Sigmoid colon (tissue), 7 donors: ENCODE data around the gene UNC5A. TPM values are rescaled to one million over a fixed set of nuclear protein-coding genes. Genes with fewer than 3 reads are reported as not detected.

Source experiments
- DNase-seq: peaks from one replicate; pipeline ENCODE4 v3.0.0-alpha.2; 2019
- H3K27ac ChIP-seq, 4 donors: fragments of 200-600 bp; sonication (generic); one replicate each; pipeline ENCODE4 v1.5.1; 2016 to 2019; ENCODE audit warnings: mild to moderate bottlenecking in 1 of 4
- H3K27me3 ChIP-seq, 3 donors: fragments of 200-600 bp; sonication (generic); one replicate each; pipeline ENCODE4 v1.5.1; 2019; ENCODE audit warnings: mild to moderate bottlenecking in 1 of 3
- H3K36me3 ChIP-seq, 4 donors: fragments of 200-600 bp; sonication (generic); one replicate each; pipeline ENCODE4 v1.5.1; 2016 to 2019
- H3K4me1 ChIP-seq, 4 donors: fragments of 200-600 bp; sonication (generic); one replicate each; pipeline ENCODE4 v1.5.1; 2017 to 2019
- H3K4me3 ChIP-seq, 4 donors: fragments of 200-600 bp; sonication (generic); one replicate each; pipeline ENCODE4 v1.5.1; 2017 to 2019; ENCODE audit warnings: mild to moderate bottlenecking in 2 of 4, moderate library complexity in 1 of 4
- H3K9me3 ChIP-seq, 4 donors: fragments of 200-600 bp in 3 of 4; sonication (generic) in 3 of 4; one replicate each; pipeline versions ENCODE4 v1.5.1 to v1.6.1; 2013 to 2019
- EP300 ChIP-seq, 4 donors: sonication (generic); formaldehyde crosslinking; IDR thresholded peaks; one replicate each; pipeline ENCODE4 v1.6.1; 2017; ENCODE audit warnings: antibody characterized with exemption in 4 of 4
- POLR2A ChIP-seq, 2 donors: fragments of 450-650 bp; IDR thresholded peaks; one replicate each; pipeline ENCODE4 v1.6.1; 2016; ENCODE audit warnings: antibody characterized with exemption in 2 of 2, mild to moderate bottlenecking in 2 of 2, moderate library complexity in 2 of 2
- POLR2AphosphoS5 ChIP-seq, 4 donors: sonication (generic); formaldehyde crosslinking; IDR thresholded peaks; one replicate each; pipeline ENCODE4 v1.6.1; 2017; ENCODE audit warnings: antibody characterized with exemption in 4 of 4
- WGBS, 2 donors: extraction: QIAGEN DNeasy Blood & Tissue Kit; methylation state at CpG; one replicate each; pipeline ENCODE4 v1.1.7; 2013; 5-methylcytosine and 5-hydroxymethylcytosine counted together
- intact Hi-C: fragments of 100-400 bp; cut with DNase I; formaldehyde crosslinking; loops from one replicate; pipeline ENCODE4 v1.15.1; 2023
- polyA plus RNA-seq, 3 donors: library from polyadenylated mRNA; stranded (reverse); fragments of 200-250 nt; gene quantifications; one replicate each; pipeline ENCODE4 v1.2.3, GENCODE V29; 2013
- total RNA-seq, 4 donors: library from RNA; depleted of rRNA; stranded (reverse); fragments of >200 nt; gene quantifications; one replicate each; pipeline ENCODE4 v1.1.0, GENCODE V29; 2016
- TF ChIP-seq, protein P1 (sequence below), 4 experiments: fragments of 450-650 bp in 3 of 4; fragments of 200-600 bp in 1 of 4; IDR thresholded peaks; one replicate each; pipeline ENCODE4 v1.5.1; 2016 to 2019; ENCODE audit warnings: antibody characterized with exemption in 4 of 4, mild to moderate bottlenecking in 3 of 4, moderate library complexity in 2 of 4
- donor health status: healthy with polysubstance abuse.
- donor health status: Bipolar disorder and iron deficiency.
- donor health status: healthy.

The UNC5A gene
- total and polyA plus RNA-seq, 7 donors, result 0.34 to 0.60 TPM; not detected in 5

DNA sequence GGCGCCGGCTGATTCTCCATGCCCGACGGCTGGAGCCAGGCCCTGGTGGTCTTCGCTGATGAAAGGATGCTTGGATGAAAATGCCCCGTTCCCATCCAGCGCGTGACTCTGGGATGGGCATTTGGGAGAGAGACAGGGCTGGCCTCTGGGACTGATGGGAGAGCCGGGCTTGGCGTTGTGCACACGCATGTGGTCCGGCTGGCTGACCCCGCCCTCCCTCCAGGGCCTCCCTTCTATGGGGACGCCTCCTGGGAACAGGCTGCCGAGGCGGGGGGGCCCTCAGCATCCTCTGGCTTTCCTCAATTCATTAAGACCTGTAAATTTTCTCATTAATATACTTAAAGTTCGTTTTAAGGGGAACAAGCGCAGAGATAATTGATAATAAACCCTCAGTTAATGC is 36.8 kb downstream of the UNC5A start:
- no peak for TF ChIP-seq EP300 (IDR thresholded peaks at IDR 0.05)
- TF ChIP-seq, protein P1, sequence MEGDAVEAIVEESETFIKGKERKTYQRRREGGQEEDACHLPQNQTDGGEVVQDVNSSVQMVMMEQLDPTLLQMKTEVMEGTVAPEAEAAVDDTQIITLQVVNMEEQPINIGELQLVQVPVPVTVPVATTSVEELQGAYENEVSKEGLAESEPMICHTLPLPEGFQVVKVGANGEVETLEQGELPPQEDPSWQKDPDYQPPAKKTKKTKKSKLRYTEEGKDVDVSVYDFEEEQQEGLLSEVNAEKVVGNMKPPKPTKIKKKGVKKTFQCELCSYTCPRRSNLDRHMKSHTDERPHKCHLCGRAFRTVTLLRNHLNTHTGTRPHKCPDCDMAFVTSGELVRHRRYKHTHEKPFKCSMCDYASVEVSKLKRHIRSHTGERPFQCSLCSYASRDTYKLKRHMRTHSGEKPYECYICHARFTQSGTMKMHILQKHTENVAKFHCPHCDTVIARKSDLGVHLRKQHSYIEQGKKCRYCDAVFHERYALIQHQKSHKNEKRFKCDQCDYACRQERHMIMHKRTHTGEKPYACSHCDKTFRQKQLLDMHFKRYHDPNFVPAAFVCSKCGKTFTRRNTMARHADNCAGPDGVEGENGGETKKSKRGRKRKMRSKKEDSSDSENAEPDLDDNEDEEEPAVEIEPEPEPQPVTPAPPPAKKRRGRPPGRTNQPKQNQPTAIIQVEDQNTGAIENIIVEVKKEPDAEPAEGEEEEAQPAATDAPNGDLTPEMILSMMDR (IDR thresholded peaks at IDR 0.05), result no peak
- H3K4me1 ChIP-seq, result no peaks in the 10 kb centered on the region
- no peak for DNase-seq
- H3K9me3 ChIP-seq, result no peaks in the 10 kb centered on the region
- 52 to 60% methylated on average over 18 of the region's 18 CpGs for WGBS, 2 donors
- no peaks in the 10 kb centered on the region for H3K36me3 ChIP-seq
- no peak overlapping the region for H3K27ac ChIP-seq
- intact Hi-C loops, result no loop called here
- H3K4me3 ChIP-seq, result no peak overlapping the region
- peaks cover 0 to 81% (median 54%) of the 10 kb centered on the region in 3 donors for H3K27me3 ChIP-seq

DNA sequence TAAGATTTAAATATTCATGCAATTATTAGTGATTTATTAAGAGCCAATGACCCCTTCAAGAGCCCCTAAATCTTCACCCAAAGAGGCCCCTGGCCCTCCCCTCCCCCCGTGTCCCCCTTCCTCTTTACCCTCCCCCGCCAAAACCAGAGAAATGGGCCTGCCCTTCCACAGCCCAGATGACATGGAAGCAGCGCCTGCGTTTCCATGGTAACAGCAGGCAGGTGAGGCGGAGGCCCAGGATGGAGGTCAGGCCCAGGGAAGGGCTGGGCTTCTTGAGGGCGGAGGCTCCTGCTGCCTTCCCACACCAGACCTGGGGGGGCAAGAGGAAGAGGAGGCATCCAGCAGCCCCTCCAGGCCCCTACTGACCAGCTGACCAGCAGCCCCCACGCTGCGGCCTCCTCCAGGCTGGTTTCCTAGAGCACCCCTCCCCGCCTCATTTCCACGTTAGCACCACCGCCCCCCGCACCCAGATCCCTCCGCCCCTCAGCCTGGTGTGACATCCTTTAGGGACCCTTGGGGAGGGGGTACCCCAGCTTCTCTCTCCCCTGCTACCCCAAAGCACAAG is 37.4 kb downstream of the UNC5A start:
- Histone ChIP-seq H3K27ac (no peak overlapping the region), H3K4me3 (no peak overlapping the region), H3K4me1 (no peaks in the 10 kb centered on the region), H3K36me3 (no peaks in the 10 kb centered on the region), H3K9me3 (no peaks in the 10 kb centered on the region), H3K27me3 (peaks cover 0 to 81% (median 54%) of the 10 kb centered on the region in 3 donors)
- TF ChIP-seq, protein P1 (IDR thresholded peaks at IDR 0.05), result no peak
- TF ChIP-seq POLR2A (IDR thresholded peaks at IDR 0.05), result no peak
- no peak for TF ChIP-seq EP300 (IDR thresholded peaks at IDR 0.05)
- no peak for TF ChIP-seq POLR2AphosphoS5 (IDR thresholded peaks at IDR 0.05)
- intact Hi-C loops, result no loop called here
- WGBS, 2 donors, result 74 to 82% methylated on average over 13 of the region's 13 CpGs
- DNase-seq, result no peak

DNA sequence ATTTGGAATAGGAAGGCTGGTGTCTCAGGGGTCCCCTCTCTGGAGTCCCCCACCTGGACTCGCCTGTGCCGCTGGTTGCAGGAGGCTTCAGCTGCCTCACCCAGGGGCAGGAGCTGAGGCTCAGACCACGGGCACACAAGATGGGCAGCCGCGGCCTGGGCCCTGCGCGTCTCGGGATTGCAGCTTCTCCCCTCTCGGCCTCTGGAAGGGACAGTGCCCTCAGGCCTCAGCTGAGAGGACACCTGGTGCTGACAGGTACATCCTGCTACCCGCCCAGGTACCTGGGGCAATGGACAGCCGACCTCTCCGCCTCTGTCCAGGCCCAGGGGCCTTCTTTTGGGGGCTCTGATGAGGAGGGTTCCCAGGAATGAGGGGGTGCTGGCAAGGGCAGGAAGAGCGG is 38.3 kb downstream of the UNC5A start:
- no peak for DNase-seq
- no peak overlapping the region for H3K4me3 ChIP-seq
- WGBS, 2 donors, result 79 to 83% methylated on average over 13 of the region's 13 CpGs
- no peak overlapping the region for H3K27ac ChIP-seq
- H3K27me3 ChIP-seq, result peaks cover 0 to 74% (median 51%) of the 10 kb centered on the region in 3 donors
- TF ChIP-seq POLR2AphosphoS5 (IDR thresholded peaks at IDR 0.05), result no peak
- TF ChIP-seq POLR2A (IDR thresholded peaks at IDR 0.05), result no peak
- TF ChIP-seq, protein P1 (IDR thresholded peaks at IDR 0.05), result no peak
- TF ChIP-seq EP300 (IDR thresholded peaks at IDR 0.05), result no peak
- H3K9me3 ChIP-seq, result no peaks in the 10 kb centered on the region
- intact Hi-C loops, result no loop called here
- H3K36me3 ChIP-seq, result no peaks in the 10 kb centered on the region
- H3K4me1 ChIP-seq, result no peaks in the 10 kb centered on the region

DNA sequence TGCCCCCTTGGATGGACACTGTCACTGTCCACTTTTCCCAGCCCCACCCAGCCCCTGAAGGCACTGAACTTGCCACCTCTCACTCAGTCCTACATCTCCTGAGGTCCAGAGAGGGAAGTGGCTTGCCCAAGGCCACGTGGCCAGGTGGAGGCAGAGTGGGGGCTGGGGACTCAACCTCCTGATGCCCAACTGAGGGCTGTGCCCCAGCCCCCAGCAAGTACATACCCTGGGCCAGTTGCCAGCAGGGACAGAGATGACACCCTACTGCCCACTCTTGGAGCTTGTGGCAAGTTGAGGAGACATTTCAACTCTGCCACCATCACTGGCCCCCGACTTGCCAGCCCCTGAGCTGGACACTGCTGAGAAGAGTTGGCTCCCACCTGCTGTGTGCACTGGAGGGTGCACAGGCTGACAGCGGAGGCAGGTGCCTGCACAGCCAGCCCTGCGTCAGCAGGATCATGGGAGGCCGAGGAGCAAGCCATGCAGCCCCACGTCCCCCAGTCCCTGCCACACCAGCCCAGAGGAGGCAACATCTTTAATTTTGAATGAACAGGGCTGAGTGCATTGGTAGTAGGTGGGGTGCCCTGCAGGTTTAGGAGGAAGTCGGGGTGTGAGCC is 39.4 kb downstream of the UNC5A start:
- H3K9me3 ChIP-seq, result no peaks in the 10 kb centered on the region
- no peaks in the 10 kb centered on the region for H3K36me3 ChIP-seq
- TF ChIP-seq EP300 (IDR thresholded peaks at IDR 0.05) (no peak), POLR2AphosphoS5 (IDR thresholded peaks at IDR 0.05) (no peak), POLR2A (IDR thresholded peaks at IDR 0.05) (no peak)
- TF ChIP-seq, protein P1 (IDR thresholded peaks at IDR 0.05), result no peak
- peaks cover 0 to 64% (median 55%) of the 10 kb centered on the region in 3 donors for H3K27me3 ChIP-seq
- no peak overlapping the region for H3K27ac ChIP-seq
- WGBS, 2 donors, result 64 to 76% methylated on average over 7 of the region's 7 CpGs
- no peak for DNase-seq
- intact Hi-C loops, result no loop called here
- H3K4me3 ChIP-seq, result no peak overlapping the region
- H3K4me1 ChIP-seq, result no peaks in the 10 kb centered on the region
